Measurements from ENCODE around the gene SRRM5.
"Not testable (repeated sequence)": the region's sequence is repeated elsewhere in the genome, so short reads cannot be mapped to it uniquely, and the experiment has no call there.

The SRRM5 gene

GRCh38 chr19:43616306-43616705, 4.4 kb downstream of the SRRM5 start:
- no peak for DNase-seq (ENCODE audit: low read depth in 2 of 2)

GRCh38 chr19:43616954-43617353, 5.1 kb downstream of the SRRM5 start:
- DNase-seq (ENCODE audit: low read depth in 2 of 2), result no peak

GRCh38 chr19:43618921-43619261, 7.0 kb downstream of the SRRM5 start:
- DNase-seq (ENCODE audit: low read depth in 2 of 2), result peak in 1 of 2 donors; percentile 41

DNA sequence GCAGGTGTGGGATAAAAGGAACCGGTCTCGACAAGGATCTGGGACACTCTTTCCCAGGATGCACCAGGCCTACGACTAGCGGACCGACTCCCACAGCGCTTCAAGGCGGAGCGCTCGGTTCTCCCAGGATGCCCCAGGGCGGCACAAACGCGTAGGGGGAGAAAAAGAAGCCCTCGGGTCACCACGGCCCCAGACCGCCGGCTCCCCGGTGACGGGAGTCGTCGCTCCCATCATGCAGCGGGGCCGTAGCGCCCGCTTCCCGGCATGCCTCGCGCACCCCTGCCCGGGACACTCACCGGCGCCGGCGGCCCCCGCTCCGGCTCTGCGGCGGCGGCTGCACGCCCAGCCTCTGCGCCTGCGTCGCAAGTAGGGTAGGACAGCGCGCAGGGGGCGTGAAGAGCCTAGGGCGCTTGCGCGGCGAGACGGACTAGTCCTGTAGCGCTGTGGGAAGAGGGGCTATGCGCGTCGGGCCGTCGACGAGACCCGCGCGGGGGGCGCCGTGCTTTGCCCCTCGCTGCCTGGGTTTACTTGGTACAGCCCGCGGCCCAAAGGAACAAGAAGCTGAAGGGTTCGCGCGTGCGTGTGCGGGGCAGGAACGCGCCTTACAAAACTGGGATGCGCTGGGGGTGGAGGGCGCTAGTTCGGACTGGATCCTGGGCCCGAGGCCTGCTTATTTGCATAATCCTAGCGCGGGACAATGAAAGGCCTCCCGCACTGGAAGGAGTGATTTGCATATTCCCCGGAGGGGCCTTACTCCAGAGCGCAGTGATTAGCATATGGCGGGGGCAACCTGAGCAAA, 7.6 kb downstream of the SRRM5 start, which contains the start of gene ZNF428:
TSS of gene ZNF428 (minus strand) at position 368 of the 799 bp plus-strand sequence. CDS start 5,325 bp downstream, outside the sequence.
- peak; percentile 76 to 83 for DNase-seq (ENCODE audit: low read depth in 2 of 2)

DNA sequence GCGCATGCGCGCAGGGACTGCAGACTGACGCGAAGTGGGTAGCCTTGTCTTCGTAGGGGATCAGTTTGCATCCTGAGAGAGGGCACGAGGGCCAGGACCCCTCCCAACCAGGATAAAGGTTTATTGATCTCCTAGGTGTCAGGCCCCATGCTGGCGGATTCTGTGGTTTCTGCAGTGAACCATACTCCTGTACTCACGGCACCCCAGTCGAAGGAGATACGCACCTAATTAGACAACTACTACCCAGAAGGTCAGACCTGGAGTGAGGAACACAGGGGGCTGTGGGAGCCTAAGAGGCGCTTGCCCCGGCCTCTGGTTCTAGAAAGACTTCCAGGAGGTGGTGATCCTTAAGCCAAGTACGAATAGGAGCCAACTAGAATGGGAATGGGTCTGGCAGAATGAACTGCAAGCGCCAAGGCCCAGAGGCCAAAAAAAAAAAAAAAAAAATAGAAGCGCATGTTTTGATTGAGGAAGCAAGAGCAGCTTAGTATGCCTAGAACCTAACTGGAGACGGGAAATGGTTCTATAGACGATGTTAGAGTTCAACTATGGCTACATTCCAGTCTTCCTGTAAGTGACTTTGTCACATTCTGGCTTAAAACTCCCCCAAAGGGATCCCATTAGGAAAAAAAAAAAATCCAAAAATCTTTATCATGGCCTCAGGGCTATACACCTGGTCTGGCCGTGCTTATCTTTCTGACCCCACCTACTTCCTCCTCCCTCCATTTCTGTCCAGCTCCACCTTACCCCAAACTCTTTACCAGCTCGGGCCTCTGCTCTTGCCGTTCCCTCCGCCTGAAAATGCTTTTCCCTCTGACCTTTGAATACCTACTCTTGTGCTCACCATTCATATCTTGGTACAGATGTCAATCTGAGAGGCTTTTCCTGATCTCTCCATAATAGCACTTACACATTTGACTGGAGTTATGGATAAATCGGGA, 8.4 kb downstream of the SRRM5 start:
- DNase-seq (ENCODE audit: low read depth in 2 of 2), result peak in 1 of 2 donors; percentile 75

GRCh38 chr19:43622070-43622469, 10.2 kb downstream of the SRRM5 start:
- DNase-seq (ENCODE audit: low read depth in 2 of 2), result no peak

GRCh38 chr19:43622956-43623355, 11.1 kb downstream of the SRRM5 start:
- no peak for DNase-seq (ENCODE audit: low read depth in 2 of 2)

GRCh38 chr19:43623889-43624670, 12.2 kb downstream of the SRRM5 start:
- no peak for DNase-seq (ENCODE audit: low read depth in 2 of 2)

DNA sequence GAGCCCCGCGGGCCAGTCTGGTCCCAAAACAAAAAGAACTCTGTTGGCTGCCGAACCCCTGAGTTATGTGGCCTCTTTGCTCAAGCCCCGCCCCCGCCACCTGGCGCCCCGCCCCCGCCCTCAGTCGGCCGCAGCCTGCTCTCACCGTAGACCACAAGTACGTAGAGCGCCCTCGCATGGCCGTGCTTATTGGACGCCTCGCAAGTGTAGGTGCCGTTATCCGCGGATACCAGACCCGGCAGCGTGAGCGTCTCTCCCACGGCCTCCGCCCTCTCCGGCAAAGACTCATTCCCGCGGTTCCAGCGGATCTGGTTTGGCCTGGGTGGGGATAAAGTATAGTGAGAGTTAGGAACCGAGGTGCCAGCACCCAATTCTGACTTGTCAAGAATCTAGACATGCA, 13.0 kb downstream of the SRRM5 start:
- DNase-seq (ENCODE audit: low read depth in 2 of 2), result peak; percentile 86 to 88

- DNase-seq (ENCODE audit: low read depth in 2 of 2), result peak in 1 of 2 donors; percentile 15
Measured at GRCh38 chr19:43625918-43626579, 14.2 kb downstream of the SRRM5 start.

- DNase-seq (ENCODE audit: low read depth in 2 of 2), result no peak
Measured at GRCh38 chr19:43626838-43627237, 14.9 kb downstream of the SRRM5 start.

GRCh38 chr19:43628646-43629326, 16.9 kb downstream of the SRRM5 start:
- DNase-seq (ENCODE audit: low read depth in 2 of 2), result no peak

DNA sequence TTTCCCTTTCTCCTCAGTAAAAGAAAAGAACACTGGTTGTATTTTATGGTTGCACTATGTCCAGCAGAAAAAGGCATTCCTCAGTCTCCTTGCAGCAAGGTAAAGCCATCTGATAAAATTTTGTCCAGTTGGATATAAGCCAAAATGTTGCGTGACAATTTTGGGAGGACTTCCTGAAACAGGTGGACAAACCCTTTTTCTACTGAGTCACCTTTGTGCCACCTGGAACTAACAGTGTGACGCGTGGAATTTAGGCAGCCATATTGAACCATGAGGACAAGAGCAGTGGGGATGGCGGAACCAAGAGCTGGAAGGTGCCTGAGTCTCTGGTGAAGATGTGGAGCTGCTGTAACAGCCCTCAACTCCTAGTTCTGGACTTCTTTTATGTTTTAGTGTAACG, 19.6 kb downstream of the SRRM5 start:
- no peak for DNase-seq (ENCODE audit: low read depth in 2 of 2)

GRCh38 chr19:43633520-43633919, 21.6 kb downstream of the SRRM5 start:
- DNase-seq (ENCODE audit: low read depth in 2 of 2), result no peak

DNA sequence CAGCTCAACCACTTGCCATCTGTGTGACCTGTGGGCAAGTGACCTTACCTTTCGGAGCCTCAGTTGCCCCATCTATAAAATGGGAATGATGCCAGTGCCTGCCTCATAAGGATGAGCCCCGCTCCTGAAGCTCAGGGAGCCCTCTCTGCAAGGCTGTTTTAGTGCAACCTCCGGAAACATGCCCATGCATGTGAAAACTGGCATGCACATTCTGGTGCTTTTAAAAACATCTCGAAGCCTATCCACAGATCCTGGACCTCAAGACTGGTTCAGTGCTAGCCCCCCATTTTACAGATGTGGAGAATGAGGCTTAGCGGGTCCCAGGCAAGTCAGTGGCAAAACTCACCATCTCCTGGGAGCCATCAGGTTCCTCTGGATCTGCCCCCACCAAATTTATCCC, 22.2 kb downstream of the SRRM5 start:
- DNase-seq (ENCODE audit: low read depth in 2 of 2), result no peak

DNA sequence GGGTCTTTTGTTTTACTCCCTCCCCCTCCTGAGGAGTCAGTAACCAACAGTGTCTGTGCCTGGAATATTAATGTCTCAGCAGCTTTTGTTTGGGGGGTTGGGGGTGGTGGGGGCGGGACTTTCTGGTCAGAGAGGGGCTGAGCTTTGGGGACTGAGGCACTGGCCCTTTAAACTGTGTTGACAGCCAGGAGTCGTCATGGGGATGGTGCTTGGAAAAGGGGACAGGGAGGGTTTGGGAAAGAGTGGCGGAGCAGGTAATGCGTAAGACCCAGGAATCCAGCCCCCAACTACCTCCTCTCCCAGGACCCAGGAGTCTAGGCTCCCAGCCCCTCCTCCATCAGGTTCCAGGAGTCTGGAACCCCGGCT, 22.6 kb downstream of the SRRM5 start:
- no peak for DNase-seq (ENCODE audit: low read depth in 2 of 2)

DNA sequence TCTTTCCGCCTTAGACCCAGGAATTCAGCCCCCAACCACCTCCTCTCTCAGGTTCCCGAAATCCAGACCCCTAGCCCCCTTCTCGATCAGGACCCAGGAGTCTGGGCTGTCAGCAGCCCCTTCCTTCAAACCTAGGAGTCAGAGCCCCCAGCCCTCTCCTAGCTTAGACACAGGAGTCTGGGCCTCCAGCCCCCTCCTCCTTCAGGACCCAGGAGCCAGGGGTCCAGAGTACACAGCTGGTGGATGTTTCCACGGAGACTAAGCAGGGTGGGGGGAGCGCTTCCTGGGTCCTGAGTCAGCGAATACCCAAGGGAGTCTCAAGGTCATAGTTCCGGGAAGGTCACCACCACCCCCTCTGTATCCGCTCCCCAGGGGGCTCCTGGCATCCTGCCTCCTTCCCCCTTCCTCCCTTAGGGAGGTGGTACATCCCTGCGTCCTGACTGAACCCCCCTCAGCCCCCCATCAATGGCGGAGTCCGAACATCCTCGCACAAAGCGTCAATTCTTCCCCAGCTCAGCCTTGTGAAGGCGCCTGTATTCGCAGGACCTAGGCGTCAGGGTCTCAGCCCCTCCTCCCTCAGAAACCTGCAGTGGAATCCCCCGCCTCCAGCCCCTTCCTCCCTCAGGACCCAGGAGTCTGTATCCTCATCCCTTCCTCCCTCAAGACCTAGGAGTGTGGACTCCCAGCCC, 23.1 kb downstream of the SRRM5 start:
- no peak for DNase-seq (ENCODE audit: low read depth in 2 of 2)

DNA sequence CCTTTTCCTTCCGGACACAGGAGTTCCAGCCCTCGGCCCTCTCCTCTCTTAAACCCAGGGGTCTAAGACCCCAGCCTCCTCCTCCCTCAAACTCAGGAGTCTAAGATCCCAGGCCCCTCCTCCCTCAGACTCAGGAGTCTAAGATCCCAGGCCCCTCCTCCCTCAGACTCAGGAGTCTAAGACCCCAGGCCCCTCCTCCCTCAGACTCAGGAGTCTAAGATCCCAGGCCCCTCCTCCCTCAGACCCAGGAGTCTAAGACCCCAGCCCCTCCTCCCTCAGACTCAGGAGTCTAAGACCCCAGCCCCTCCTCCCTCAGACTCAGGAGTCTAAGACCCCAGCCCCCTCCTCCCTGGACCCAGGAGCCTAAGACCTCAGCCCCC, 23.7 kb downstream of the SRRM5 start:
- DNase-seq (ENCODE audit: low read depth in 2 of 2), result not testable (repeated sequence)

- no peak for DNase-seq (ENCODE audit: low read depth in 2 of 2)
Measured at GRCh38 chr19:43636121-43636683, 24.3 kb downstream of the SRRM5 start.

Measured in stimulated activated CD4-positive, alpha-beta T cell treated with anti-CD3 and anti-CD28 coated beads, Interleukin-4, amount 100 ng/mL, for 48 hours (primary cell).